ENCODE data around the gene RABGGTA.

The RABGGTA gene

DNA sequence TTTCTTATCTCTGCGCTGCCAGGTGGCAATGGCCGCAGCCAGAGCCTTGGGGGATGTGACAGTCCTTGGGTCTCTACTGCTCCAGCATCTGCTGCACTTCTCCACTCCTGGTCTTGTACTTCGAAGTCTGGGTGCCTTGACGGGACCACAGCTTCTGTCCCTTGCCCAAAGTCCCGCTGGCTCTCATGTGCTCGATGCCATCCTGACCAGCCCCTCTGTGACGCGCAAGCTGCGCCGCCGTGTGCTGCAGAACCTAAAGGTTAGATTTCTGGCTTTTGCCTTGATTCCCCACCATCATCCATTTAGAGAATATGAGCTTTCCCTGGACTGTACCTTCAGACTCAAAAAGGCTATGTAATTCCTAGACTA lies 32.6 kb upstream of the RABGGTA start:
- no peak for DNase-seq

DNA sequence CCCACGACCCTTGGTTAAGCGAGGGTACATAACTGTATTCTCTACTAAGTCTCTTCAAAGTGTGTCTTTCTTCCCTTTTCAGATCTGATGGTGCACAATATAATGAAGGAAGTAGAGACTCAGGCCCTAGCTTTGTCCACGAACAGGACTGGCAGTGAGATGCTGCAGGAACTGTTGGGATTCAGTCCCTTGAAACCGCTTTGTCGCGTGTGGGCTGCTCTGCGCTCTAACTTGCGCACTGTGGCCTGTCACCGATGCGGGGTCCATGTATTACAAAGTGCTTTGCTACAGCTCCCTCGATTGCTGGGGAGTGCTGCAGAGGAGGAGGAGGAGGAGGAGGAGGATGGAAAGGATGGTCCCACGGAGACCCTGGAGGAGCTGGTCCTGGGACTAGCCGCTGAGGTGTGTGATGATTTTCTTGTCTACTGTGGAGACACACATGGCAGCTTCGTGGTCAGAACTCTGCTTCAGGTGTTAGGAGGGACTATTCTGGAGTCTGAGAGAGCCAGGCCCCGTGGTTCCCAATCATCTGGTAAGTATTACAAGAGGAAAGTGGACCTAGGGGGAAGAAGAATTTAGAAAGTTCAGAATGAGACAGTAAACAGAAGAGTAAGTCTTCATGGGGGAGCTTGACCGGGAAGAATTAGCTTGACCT lies 29.1 kb upstream of the RABGGTA start:
- no peak for DNase-seq

DNA sequence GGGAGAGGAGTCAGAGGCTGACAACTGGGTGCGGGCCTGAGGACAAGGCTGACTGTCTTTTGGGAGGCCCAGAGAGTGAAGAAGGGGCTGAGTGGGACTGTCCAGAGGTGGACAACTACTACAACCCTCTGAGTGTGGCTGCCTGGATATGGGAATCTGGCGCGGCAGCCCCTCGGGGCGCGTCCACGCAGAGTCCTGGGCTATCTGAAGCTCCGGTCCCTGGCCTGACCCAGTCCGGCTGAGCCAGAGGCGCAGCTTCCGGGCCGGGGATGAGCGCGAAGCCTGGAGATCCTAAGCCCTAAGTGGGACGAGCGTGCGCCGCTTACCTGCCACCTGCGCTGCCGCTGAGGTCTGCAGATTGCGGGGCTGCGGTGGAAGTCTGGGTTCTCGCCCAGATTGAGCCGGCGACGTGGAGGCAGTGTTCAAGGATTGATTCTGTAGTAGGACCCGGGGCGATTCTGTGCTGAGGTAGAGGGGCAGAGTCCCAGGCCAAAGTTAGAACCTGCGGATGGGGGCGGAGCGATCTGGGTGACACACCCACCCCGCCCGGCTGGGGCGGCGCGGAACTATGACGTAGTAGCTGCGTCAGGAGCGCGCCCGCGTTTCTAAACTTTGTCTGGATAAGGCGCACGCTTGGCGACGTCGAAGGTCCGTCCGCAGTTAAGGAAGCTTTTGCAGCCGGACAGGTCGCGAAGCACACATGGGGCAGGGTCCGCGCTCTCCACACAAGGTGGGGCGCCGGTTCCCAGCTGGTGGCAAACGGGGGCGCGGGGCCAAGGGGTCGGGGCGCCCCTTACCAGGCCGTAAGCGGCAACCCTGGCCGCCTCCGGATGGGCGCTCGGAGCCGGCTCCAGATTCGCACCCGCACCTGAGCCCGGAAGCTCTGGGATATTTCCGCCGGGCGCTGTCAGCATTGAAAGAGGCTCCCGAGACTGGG lies 28.1 kb upstream of the RABGGTA start, which contains the start of the genes DHRS1 and NOP9:
Gene DHRS1, minus strand, starts transcription at position 526 of the 937 bp plus-strand sequence. CDS start 674 bp downstream, outside the sequence.
Gene NOP9, plus strand, starts transcription at position 596 of the 937 bp plus-strand sequence. Its CDS starts 105 bp downstream, at position 701.
- DNase-seq = peak; percentile 89

DNA sequence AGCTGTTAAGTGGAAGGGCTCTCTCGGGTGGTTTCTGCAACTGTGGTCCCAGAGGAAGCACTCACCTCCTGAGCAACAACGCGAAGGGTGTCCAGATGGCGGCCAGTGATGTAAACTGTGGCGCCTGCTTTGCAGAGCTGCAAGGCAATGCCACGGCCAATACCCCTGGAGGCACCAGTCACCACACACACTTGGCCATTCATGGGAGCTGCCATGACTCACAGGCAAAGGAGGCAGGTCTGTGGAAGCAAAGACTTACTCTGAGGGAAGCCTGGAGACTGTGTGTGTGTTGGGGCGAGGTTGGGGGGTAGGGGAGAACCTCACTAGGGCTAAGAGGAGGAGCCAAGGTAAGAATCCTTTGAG lies 27.5 kb upstream of the RABGGTA start:
- no peak for DNase-seq

DNA sequence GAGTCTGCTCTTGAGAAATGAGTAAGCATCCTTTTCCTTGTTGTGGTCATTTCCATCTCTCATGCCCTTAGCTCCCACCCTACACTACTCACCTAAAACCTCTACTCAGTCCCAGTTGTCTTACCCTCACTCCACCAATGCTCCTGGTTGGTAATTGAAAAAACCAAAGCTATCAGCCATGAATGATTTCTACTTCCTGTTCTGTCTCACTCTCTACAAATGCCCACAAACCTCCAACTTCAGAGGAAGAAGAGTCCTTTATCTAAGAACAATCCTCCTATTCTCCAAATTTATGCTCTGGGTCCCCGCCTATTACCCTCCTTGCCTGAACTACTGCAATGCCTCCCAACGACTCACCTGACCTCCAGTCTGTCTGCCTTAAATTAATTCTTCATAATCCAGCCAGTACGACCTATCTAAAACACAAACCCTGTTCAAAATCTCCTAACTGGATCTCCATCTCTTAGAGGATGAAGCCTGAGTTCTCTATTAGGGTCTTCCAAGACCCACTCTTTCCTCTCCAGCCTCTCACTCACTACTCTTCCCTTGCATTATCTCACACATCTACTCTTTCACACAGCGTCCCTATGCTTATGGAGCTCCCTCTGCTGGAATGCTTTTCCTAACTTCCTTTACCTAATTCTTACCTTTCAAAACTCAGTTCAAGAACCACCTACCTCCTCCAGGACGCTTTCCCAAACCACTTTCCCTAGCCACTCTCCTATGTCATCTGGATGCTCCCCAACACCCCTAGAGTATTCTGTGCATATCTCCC lies 26.0 kb upstream of the RABGGTA start:
- DNase-seq = peak; percentile 24

DNA sequence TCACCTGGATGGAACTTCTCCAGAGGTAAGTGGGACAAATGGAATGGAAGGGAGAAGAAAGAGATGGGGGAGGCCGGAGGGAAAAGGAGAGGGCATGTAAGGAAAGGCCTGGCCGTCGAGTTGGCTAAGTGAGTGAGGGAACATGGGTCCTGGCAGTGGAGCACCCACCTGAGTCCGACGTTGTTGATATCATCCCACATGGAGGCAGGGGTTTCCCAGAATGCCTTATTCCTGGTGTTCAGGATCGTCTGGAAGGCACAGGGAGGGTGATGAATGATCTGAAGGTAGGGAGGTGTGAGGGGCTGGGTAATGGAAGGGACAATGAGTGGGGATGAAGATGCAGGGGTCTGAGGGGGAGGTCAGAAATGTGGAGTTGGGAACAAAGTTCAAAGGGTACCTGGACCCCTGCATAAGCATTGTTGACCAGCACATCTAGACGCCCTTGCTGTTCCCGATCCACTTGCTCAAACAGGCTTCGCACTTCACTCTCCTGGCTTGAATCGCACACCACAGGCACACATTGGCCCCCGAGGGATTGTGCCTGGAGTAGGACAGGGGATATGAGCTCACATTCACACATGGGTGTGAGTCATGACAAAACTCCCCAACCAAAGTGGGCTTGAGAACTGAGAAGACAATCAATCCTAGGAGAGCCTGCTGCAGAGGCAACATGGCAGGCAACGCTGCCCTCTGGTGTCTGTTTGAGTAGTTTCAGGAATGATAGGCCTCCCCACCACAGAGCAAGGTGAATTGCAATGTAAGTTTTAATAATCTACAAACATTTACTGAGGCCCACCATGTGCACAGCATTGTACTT lies 25.2 kb upstream of the RABGGTA start:
- DNase-seq = peak; percentile 58

DNA sequence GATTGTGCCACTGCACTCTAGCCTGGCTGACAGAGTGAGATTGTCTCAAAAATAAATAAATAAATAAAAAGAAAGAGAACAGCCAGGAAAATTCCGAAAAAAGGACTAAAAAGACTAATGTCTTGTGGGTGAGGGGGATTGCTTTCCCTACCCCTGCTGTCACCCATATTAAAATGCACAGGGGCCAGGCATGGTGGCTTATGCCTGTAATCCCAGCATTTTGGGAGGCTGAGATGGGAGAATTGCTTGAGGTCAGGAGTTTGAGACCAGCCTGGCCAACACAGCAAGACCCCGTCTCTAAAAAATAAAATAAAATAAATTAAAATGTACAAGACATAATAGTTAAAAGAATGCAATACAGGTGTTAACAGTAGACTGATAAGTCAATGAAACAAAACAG lies 22.1 kb upstream of the RABGGTA start:
- DNase-seq = no peak

DNA sequence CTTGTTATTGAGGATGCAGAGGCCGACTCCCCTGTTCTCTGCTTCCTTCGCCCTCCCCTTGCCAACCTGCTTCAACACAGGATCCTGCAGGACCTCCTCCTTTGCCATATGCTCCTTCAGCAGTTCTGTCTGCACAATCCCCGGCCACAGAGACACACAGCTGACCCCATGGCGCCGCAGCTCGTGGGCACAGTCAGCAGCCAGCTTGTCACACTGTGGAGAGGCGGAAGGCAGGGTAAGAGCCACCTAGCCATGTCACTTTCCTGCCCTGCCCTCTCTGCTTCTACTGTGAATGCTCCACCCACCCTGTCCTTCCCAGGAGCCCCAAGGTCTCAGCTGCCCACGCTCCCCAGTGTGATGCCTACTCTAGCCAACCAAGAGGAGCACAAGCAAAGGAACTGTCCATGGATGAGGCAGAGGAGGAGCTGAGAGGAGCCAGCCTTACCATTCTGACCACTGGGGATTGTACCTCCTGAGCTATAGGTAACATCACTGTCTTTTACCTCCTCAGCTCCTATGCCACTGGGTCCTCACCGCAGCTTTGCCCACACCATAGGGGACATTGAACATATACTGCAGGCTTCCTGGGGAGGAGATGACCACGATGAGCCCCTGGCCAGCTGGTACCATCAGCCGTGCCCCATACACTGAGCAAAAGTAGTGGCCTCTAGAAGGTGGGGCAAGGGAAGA lies 20.9 kb upstream of the RABGGTA start:
- no peak for DNase-seq

DNA sequence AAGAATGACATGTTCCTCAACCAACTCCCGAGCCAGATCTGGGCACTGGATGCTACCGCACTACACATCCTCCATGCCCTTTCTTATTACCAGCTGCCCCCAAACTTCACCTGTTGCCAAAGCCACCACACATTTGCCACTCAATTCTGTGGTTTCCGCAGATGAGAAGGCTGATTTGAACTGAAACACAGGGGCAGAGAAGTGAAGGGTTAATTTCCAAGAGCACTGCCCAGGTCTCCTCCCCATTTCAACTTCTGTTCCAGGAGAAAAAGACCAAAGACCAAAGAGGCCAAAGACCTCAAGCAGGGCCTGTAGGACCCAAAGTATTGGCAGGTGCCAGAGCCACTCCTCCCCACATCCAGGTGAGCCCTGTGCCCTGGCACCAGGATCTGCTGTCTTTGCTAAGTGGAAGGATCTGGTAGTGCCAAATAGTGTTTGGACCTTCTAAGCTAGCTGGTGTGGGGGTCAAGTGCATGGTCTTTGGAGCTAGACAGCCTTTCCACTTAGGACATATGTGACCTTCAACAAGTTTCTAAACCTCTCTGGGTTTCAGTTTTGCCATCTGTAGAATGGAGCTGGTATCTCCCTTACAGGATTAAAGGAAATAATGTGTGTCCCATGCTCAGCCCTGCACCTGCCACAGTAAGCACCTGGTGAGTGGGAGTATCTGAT lies 20.2 kb upstream of the RABGGTA start:
- DNase-seq = no peak

DNA sequence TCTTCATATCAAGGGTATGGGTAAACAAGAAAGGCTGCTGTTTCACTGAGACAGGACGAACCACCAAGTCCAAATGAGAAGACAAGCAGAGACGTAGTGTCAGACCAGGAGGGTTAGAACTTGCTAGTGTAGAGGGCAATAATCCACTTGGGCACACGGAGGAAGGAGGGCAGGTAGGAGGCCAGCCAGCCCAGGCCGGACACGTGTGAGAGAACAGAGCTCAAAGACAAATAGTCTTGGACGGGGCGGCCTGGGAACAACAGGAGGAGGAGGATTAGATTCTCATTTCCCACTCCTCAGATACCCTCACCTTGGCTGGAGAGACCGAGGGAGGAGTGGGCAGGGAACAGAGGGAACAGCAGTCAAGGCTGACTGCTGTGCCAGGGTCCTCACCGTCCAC lies 19.3 kb upstream of the RABGGTA start:
- no peak for DNase-seq

DNA sequence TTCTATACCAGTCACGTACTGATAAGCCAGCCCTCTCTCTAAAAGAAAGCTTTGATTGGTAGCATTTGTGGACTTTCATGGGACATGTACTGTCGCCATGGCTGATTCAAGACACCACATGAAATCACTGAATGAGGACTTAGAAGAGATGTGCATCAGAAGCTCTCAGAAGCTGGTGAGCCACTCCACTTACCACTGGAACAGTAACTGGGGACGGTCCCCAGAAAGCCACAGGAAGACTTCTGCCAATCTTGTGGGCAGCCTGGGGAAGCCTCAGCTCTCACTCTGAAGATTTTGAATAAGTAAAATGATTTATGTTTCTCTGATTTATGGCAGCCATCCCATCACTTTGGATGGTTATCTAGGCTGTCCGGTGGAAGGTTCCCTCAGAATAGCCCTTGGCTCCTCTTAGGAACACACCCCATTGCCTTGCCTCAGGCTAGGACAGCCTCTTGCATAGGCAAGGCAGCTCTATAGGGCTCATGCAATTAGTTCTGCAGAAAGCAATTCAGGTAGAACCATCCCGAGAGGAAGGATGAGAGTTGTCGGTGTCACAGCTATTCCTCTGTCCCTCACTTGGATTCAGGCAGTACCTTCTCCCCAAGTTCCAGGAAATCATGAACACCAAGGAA lies 18.4 kb upstream of the RABGGTA start:
- no peak for DNase-seq

DNA sequence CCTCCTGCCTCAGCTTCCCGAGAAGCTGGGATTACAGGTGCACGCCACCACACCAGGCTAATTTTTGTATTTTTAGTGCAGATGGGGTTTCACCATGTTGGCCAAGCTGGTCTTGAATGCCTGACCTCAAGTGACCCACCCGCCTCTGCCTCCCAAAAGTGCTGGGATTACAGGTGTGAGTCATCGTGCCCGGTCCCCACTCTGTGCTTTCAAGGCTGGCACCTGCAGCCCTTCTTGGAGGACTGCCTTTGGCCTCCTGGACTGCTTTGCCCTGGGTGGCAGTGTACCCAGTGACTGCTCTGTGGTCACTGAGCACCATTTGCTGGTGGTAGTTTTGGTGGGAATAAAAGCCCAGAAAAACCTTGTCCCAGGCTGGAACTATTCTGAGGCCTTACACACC lies 15.6 kb upstream of the RABGGTA start:
- DNase-seq = no peak

DNA sequence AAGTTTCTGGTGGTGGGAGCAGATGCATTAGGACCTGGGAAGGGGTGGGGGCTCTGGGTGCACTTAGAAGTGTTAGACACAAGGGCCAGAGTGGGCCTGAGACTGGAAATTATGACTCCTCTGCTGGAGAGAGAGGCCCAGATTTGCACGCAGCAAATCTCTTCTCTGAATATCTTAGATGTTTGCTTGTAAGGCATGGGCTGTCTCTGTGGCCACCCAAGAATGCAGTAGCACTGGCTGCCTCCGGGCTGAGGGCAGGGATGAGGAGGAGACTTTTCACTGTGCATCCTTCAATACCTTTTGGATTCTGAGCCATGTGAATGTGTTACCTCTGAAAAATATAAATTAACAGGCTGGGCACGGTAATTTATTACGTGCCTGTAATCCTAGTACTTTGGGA lies 14.0 kb upstream of the RABGGTA start:
- DNase-seq = no peak

DNA sequence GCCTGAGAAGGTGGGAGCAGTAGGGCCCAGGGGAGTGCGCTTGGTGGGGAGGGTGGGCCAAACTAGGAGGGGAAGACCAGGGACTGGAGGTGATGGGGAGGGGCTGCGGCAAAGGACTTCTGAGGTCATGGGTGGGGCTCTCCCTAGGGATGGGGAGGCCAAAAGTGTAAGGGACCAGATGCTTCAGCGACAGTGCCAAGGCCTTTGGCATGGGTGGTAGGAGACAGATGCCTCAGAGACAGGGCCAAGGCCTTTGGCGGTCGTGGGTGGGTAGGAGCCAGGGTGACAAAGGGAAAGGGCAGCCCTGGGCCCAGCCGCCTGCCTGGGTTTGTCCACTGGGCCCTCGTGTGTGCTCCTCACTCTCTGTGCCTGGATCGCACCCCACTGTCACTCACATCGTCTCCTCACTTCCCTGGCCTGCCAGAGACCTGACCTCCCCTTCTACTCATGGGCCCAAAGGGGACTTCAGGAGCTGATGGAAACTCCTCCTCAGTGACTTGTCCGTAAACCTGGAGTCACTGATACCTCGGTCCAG lies 13.2 kb upstream of the RABGGTA start:
- no peak for DNase-seq

DNA sequence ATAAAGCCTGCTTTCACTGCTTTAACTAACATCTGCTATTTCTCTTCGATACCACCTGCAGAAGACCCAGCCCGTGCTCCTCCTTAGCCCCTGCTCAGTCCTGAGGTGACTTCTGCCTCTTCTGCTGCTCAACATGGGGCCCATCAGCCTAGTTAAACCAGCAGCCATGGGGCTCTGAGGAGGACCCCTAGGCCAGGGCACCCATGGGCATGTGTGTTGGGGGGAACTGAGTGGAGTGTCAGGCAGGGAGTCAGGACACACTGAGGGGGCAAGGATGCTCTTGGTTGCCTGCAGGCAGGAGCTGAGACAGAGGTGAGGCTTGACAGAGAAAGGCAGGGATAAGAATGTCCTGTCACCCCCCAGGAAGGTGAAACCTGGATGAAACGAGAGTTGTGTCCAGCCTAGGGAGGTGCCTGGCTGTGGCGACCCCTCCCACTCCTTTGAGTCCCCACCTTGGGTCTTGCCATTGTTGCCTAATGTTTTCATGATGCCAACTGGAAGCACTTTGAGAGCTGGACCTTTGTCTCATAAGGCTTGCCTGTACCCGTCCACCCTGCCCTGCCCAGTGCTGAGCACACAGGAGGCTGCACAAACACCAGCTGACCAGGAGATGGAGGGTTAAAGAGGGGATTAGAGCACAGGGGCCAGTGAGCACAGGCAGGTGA lies 12.5 kb upstream of the RABGGTA start:
- no peak for DNase-seq

DNA sequence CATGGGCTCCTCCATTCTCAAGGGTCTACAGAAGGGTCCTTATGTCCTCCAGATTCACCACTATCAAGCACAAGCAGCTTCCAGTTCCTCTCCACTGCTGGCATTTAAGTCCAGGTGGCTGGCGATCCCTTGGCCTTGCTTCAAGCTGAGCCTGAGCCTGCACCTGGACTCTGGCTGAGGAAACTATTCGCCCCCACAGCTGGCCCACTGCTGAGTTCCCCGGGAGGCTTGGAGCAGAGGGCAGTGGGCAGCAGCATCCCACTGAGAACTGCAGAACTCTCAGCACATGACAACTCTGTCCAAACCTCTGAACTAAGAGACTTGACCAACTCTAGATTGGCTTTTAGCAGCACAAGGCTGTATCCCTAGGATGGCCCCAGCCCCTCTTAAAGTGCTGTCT lies 11.3 kb upstream of the RABGGTA start:
- no peak for DNase-seq

DNA sequence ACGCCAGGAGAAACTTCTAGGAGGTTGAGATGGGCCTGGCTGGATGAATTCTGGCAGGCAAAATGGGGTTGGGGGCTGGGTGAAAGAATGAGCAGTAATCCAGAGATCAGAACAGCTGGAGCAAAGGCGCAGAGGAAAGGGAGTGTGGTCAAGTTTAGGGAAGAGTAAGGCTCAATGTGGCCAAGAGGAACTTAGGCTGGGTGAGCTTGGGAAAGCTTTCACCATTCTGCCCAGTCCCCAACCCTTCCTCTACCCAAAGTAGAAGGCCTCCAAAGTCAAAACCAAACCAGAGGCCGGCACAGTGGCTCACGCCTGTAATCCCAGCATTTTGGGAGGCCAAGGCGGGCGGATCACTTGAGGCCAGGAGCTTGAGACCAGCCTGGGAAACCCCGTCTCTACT lies 10.2 kb upstream of the RABGGTA start:
- DNase-seq = no peak

DNA sequence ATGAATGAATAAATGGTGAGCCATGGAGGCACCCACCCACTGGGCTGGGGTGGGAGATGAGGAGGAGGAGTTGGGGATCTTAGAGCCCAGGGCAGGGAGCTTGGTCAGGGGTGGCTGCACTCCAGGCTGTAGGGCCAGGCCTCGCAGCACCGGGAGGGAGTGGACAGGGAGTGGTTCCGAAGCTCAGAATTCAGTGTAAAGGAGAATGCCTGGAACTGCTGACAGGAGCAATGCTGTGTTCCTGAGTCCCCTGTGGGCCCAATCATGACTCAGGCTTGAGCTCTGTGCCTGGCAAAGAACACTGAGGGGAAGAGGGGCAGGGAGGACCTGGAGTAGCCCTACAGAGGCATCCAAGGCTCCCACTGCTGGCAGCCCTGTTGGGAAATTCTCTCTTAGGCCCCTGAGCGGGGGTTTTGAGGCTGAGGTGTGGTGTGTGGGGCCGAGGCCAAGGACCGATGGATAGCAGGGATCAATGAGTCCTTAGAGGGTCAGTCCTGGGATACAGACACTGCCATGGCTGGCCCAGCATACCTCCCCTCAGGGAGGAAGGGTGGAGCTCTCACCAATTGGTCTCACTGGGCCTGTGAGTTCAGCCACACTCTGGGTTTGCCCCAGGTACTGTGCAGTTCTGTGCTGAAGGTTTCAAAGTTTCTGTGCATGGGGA lies 9.5 kb upstream of the RABGGTA start:
- no peak for DNase-seq

Data from NCI-H345 (cell line).